ENCODE data around the gene ANKRD28.
"Not testable (repeated sequence)": the region's sequence is repeated elsewhere in the genome, so short reads cannot be mapped to it uniquely, and the experiment has no call there.

ANKRD28 gene

DNA sequence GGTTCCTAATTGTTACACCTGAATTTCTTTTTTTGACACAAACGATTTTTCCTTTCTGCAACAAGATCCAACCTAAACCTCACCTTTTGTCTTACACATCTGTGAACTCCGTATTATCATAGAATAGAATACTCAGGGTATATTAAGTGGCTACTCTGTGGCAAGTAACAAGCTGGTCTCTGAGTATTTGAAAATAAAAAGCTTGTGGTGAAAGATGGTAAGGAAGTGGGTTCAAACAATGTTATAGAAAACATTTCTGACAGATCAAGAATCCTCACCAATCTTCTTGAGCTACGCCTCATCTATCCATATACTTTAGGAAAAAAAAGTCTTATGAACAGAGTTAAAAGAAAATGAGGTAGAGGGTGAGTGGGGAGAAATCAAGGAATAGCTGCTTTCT, 3.5 kb upstream of the ANKRD28 start:
- no peak for DNase-seq

DNA sequence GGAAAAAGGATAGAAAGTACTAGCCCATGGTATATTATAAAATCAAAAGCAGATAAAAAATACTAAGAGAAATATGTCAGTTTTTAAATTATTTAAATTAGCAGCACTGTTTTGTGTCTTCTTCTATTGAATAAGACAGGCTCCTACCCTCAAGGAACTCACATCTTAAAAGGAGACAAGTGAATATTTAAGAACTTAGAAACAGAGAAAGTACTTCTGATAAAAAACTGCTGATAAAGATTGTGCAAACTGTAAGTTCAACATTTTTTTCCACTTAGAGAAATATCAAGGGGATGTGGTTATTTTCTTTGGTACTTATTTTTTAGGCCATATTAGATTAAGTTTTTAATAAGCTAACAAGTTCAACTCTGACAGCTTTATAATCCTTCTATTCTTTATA, 3.0 kb upstream of the ANKRD28 start:
- DNase-seq: no peak

DNA sequence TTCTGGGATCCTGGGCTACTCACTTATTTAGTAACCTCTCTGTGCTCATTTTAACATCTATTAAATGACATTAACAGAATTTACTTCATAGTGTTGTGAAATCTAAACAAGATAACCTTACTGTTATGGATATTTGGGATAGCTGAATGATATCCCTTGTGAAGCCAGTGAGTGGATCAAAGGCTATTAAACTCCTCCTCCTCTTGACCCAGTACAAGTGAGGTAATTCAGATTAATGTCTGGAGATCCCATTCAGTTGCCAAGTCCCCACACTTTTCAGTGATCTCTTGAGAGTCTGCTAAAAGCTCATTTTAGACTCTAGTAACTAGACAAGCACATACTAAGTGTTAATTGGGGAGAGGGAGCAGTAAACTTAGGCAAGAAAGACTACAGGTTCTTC, 2.5 kb upstream of the ANKRD28 start:
- DNase-seq: no peak

DNA sequence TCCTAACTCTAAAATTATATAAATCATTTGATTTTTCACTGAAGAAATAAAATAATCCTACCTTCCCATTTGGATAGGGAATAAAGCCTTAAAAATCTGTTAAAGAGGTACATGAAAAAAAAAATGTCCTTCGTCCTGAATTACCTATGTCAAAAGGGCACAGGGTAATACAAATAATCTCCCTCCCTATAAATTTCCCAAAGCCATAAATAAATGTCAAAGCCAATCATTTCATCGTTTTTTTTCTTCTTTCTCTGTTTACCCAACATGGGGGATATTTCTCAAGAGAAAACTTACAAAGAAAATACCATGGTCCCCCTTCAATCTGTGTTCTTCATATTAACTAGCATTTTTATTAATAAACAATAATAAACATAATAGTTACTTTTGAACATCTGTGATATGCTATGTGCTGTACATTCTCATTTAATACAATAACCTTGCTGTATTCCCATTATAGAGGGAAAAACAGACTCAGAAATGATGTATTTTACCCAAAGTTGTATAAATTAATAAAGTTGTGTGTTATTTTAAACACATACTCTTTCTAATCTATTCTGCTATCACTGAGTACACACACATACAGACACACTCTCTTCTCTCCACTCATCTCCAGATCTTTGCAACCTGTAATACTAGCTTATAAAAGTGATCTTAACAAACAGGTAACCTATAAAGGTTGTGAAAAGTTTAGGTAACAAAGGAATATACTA, 910 bp upstream of the ANKRD28 start:
- DNase-seq: no peak

DNA sequence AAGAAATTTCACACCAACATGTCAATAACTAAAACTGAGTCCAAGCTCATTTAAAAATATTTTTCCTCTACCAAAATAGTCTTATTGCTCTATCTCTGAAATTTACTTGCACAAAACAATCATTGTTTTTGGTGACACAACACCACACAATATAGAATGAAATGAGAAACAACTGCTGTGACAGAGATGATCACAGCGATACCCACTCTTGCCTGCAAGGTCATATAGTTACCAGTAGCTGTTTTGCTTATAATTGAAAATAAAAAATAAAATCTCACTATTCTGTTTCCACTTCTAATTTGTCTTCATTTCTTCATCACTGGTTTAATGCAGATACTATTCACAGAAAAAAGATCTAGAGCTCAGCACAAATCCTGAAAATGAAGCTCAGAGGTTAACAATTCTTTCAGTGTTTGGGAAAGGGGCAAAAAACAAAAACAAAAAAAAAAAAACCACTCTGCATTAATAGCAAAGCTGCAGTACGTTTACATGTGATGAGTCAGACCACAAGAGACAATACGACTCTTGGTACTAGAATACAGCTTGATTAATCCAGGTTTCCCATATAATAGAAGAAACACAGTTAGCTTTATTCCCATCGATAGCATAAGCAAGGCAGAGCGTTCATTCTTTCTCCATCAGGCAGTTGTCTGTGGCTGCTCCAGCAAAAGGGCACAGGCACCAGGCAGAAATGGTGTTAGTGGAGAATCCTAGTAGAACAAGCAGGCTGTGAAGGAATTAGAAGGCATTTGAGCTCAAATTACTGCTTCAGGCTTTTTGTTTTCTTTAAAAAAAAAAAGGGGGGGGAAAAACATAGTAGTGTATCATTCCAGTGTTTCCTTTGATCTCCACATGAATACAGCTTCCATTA, 773 bp downstream of the ANKRD28 start:
- DNase-seq: no peak

DNA sequence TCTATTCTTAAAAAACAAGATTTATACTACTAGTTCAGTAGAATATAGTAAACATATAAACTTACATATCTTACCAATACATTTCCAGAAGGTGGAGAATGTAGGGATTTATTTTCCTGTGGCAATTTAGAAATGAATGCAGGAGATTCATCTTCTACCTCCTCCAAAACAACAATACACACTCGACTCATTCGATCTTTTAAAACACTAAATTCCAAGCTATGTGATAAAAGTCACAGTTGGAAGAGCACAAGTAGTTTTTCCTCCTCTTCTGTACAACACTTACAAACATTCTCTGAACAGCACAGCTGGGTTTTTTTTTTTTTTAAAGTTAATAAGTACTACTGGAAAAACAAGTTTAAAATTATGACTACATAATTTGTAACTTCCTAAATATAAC, 1.4 kb downstream of the ANKRD28 start:
- no peak for DNase-seq

DNA sequence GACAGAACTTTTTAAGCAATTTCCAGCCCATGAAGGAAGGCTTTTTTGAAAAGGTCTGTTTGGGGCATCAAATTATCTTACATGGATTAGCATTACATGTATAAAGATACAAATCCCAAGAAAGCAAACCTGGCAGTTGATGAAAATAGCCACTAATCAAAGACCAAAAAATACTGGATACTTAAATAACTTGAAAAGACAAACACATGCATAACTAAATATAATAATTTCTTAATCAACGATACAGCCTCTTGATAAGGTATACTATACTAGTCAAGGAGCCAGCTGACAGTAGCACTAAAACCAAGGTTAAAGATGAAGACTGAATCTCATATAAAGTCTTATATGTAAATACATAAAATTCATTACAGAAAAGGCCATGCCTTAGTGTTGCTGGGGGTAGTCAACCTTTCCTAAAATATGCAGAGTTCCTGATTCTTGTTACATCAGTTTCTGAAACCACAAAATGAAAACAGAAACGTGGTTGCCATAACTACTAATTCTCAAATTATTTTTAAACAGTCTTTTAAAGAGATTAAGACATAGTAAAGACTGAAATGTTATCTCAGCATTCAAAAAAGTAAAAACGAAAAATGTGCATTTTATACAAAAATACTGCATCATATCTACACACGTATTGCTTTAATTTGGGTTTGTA, 2.0 kb downstream of the ANKRD28 start:
- DNase-seq: no peak

DNA sequence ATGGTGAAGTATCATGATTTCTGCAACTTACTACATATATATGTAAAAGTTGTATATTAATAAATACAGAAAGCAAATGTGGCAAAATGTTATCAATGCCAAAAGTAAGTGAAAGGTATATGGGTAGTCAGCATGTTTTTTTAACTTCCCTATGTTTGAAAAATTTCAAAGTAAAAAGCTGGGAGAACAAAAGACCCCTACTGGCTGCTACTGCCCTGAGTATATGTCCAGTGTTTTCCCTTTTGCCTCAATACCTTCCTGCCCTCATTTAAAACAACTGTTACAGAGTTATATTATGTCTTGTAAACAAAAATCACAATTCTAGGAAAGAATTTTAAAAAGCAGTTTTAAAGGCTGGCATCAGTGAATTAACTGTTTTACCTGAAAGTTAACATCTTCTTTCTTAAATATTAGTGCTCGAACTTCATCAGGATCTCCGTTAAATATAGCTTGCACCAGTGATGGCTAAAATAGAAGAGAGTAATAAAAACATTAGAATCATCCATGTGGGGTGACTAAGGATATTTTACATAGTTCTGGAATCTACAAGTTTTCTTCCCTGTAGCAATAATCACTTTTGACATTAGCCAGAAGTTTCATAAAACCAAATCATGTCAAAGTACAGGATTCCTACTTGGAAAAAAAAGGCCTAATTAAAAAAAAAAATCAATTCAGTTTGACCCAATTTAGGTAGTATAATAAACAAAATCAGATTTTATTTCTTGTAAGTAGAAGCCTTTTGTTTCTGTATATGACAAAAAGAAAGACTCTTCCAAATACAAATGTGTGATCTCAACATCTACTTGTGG, 2.7 kb downstream of the ANKRD28 start:
- DNase-seq: no peak

DNA sequence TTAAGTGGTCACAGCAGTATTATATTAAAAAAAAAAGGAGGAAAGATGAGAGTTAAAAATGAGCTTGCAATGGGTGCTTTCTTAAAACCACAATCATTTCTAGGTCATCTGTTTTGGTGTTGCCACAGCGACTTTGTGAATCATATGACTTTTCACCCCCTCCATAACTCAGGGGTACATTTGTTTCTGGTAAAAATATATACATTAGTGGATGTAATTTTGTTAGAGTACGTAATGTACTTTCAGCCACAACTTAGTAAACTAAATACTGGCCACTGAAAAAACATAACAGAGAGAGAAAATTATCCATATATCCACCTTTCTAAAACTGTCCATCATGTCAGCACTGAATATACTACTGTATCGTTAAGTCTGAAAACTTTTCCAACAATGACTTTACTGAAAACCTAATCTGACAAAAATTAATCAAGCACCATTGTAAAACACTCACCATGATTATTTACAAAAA, 3.4 kb downstream of the ANKRD28 start:
- no peak for DNase-seq

DNA sequence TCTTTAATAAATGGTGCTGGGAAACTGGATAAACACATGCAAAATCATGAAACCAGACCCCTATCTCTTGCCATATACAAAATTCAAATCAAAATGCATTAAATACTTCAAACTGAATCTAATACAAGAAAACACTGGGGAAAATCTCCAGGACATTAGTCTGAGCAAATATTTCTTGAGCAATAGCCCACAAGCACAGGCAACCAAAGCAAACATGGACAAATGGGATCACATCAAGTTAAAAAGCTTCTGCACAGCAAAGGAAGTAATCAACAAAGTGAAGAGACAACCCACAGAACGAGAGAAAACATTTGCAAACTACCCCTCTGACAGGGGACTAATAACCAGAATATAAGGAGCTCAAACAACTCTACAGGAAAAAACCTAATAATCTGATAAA, 6.3 kb downstream of the ANKRD28 start:
- DNase-seq: no peak

DNA sequence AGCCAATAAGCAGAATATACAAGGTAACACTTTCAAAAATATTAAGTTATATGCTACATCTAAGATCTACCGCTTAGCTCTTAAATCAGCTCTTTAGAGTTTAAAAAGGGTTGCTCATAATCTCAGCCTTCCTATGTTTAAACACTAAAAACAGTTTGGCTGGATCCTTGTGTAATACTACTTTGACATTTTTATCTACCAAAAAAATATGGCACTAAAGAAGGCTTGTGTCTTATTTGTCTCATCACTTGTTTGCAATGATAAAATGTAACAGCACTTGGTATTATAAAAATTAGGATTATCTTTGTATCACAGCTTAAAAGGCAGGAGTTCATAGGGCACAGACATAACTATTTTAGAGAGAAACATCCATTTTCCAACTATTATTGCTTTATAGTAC, 9.8 kb downstream of the ANKRD28 start:
- DNase-seq: no peak

DNA sequence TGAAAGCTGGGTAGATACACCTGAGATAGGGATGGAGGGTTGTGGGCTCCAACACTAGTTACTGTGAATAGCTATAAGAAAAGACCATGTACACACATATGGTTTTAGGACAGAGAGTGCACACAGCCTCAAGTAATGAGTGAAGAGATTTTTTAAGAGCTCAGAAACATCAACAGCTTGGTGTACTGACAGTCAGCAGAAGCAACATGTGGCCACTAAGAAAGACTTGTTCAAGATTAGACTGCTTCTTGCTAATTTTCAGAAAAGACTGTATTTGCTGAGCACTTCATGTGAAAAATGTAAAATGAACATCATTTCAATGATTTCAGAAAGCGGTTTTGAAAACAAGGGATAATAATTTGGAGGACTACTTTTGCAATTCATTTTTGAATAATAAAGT, 10.3 kb downstream of the ANKRD28 start:
- no peak for DNase-seq

DNA sequence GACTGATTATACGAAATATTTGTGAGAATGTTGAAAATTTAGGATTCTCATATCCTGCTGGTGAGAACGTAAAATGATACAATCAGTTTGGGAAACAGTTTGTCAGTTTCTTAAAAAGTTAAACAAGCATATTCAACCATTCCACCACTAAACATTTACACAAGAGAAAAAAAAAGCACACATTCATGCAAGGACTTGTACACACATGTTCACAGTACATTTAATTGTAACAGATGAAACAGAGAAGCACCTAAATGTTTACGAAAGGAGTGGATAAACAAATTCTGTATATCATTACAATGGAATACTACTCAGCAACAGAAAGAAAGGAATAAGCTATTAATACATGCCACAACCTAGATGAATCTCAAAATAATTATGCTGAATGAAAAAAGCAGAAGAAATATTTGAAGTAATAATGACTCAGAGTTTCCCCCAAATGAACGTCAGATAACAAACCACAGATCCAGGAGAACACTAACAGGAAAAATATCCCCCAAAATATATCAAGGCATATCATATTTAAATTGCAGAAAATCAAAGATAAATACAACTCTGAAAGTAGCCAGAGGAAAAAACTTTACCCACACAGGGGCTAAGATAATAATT, 14.3 kb downstream of the ANKRD28 start:
- no peak for DNase-seq

DNA sequence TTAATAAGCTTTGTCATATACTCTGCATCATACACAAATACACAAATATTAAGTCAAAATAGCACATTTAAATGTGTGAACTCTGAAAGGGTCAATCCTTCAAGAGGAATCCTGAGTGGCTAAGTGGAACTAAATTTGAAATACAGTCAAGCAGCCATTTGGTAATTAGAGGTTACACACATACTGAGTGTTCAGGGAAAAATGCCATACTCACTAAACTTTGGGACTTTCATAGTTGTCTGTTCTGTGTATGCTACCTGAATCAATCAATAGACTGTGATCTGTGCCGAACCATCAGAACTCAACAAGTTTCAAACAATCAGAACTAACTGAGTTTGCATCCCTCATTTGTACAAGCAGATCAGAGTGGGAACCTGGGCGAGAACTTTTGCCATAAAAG, 15.3 kb downstream of the ANKRD28 start:
- no peak for DNase-seq

DNA sequence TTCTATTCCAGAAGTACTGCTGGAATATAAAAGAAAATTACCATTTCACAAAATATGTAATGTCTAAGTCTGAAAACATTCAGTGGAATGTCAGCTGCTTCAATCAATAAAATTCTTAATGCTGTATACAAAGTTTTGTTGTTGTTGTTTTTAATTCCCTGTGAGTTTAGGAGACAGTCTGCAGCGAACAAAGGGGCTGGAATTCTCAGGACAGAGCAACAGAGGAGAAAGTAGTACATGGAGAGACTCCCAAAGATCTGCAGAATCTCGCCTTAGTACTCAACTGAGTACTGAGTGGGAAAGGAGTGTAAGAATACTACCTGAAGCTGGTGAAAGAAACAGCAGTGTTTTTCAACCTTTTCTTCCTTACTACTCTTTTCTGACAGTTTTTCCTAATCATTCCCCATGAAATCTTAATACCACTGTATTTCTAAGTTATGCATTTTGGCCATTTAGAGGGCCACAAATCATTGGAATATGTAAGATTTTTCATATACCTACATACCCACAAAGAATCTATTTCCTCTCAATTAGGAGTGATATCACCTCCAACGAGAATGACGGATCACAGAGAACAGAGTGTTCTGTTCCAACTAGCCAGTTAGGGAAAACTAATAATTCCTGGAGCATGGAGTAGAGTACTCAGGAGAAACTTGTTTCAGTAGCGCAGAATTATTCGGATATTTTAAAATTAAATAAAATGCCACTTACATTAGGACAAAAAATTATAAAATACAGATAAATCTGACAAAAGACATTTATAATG, 16.0 kb downstream of the ANKRD28 start:
- no peak for DNase-seq

DNA sequence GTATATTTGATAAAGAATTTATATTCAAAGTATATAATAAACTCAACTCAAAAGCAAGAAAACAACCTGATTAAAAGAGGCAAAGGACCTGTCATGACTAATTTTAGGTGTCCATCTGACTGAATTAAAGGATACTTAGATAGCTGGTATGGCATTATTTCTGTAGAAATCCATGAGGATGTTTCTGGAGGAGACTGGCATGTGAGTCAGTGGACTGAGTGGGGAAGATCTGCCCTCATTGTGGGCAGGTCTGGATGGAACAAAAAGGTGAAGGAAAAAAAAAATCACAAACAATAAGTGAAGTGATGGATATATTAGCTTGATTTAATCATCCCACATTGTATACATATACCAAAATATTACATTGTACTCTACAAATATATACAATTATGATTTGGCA, 16.6 kb downstream of the ANKRD28 start:
- no peak for DNase-seq

DNA sequence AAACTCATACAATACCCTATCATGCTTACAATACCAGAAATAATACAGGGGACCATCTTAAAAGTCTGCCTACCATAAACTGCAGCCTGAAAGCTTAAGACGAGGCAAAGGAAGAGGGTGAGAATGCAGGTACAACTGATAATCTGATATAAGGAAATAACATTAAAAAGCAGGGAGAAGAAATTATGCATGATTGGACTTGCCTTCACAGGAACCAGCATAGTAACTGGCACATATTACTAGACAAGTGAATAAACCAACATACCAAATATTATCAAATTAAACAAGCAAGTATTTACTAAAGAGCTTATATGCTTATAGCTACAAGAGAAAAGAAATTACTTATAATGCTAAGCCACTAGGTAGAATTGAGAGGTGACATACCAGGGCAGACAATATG, 18.7 kb downstream of the ANKRD28 start:
- DNase-seq: no peak

DNA sequence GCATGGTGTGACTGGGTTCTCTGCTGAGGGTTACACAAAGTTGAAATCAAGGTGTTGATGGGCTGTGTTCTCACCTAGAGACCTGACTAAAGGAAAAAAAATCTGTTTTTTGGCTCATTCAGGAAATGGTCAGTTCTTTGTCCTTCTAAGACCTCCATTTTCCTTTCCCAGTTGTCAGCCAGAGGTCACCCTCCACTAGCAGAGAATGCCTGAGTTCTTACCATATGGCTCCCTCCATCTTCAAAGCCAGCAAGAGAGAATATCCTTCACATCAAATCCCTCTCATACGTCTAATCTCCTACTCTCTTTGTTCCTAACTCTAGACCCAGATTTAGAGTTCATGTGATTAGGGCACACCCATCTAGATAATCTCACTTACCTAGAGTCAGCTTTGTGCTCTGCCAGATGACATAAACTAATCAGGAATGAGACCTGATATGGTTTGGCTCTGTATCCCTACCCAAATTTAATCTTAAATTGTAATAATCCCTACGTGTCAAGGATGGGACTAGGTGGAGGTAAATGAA, 19.4 kb downstream of the ANKRD28 start:
- DNase-seq: no peak

DNA sequence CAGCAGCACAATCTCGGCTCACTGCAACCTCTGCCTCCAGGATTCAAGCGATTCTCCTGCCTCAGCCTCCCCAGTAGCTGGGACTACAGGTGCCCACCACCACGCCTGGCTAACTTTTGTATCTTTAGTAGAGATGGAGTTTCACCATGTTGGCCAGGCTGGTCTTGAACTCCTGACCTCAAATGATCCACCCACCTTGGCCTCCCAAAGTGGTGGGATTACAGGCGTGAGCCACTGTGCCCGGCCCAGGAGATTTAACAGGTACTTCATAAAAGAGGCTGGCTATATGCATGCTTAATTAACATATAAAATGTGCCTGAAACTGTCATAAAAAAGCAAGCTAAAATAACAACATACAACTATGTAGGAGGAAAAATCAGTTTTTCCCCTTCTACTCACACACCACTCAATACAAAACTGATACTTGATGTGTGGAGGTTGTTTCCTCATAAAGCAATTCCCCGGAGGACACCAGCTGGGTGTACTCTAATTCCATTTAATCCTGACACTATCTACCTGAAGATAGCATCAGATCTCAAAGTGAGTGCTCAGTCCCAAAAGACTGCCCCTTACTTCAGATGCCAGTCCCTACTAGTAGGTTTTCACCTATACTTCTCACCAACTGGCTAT, 22.7 kb downstream of the ANKRD28 start:
- DNase-seq: not testable (repeated sequence)

DNA sequence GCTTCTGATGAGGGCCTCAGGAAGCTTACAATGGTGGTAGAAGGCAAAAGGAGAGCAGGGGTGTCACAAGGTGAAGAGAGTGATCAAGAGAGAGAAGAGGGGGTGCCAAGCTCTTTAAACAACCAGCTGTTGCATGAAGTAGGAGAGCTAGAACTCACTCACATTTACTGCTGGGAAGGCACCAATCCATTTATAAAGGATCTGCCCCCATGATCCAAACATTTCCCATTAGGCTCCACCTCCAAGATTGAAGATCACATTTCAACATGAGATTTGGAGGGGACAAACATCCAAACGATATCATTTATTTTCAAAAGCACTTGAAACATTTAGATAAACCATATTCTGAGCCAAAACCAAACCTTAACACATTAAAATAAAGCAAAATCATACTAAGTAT, 26.3 kb downstream of the ANKRD28 start:
- no peak for DNase-seq

Measured in NCI-H345 (cell line).